Tracheal epithelial cell (primary cell): ENCODE results near the gene KIF9. TPM values are rescaled to one million over a fixed set of nuclear protein-coding genes. Genes with fewer than 3 reads are reported as not detected.

ENCODE experiments used
- total RNA-seq: library from RNA; depleted of rRNA; stranded (reverse); fragments of >200 nt; gene quantifications from 2 replicates; pipeline ENCODE4 v1.2.1, GENCODE V29; 2014

Gene KIF9
- 1.3 and 6.0 TPM in 2 replicates for total RNA-seq

DNA sequence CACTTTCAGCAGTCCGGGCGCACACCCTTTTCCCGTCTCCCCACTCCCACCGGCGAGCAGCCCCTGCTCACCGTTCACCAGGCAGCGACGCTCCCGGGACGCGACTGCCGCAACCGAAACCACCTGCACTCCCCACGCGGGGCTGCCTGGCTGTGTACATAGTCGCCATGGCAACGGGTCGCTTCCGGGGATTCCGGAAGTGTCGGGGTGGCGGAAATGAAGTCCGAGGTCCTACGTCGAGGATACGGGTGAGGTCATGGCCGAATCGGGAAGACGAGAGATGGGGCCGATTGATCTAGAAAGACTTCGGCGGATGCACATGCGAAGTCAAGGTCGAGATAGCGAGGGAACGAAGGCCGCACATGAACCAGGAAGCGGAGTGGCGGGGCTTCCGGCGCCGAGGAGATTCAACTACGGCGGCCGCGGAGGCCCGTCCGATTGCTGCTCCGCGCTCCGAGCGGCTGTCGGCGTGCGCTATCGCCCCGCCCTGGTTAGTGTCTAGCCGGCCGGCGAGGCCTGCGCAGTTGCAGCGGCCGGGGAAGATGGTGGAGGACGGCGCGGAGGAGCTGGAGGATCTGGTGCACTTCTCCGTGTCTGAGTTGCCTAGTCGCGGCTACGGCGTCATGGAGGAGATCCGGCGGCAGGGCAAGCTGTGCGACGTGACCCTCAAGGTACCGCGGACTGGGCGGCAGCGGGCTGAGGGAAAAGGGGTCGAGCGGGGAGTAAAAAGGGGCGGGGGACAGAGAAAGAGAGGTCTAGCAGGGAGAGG, at the start of gene KIF9, which contains the start of gene KLHL18:
Gene KIF9, minus strand, starts transcription at position 376 of the 769 bp plus-strand sequence. CDS start 5,425 bp downstream, outside the sequence.
Gene KLHL18, plus strand, starts transcription at position 521 of the 769 bp plus-strand sequence. Its CDS starts 22 bp downstream, at position 543.

Other genes with a start within 250 kb of the KIF9 start
- 22.7 and 24.1 TPM in 2 replicates for gene SETD2, start 118.7 kb downstream of the KIF9 start, total RNA-seq
- 17.9 and 27.2 TPM in 2 replicates for gene KLHL18, start 145 bp upstream of the KIF9 start, total RNA-seq
- gene PTPN23, start 98.2 kb upstream of the KIF9 start, total RNA-seq = 14.9 and 16.8 TPM in 2 replicates
- 78.9 and 81.2 TPM in 2 replicates for gene SCAP, start 193.1 kb upstream of the KIF9 start, total RNA-seq
- 13.4 and 15.2 TPM in 2 replicates for gene ELP6, start 230.9 kb upstream of the KIF9 start, total RNA-seq